ENCODE measurements around the gene NFATC4.
A peak's percentile ranks its signal among the peaks of the same experiment; 100 is the strongest.

NFATC4 gene

DNA sequence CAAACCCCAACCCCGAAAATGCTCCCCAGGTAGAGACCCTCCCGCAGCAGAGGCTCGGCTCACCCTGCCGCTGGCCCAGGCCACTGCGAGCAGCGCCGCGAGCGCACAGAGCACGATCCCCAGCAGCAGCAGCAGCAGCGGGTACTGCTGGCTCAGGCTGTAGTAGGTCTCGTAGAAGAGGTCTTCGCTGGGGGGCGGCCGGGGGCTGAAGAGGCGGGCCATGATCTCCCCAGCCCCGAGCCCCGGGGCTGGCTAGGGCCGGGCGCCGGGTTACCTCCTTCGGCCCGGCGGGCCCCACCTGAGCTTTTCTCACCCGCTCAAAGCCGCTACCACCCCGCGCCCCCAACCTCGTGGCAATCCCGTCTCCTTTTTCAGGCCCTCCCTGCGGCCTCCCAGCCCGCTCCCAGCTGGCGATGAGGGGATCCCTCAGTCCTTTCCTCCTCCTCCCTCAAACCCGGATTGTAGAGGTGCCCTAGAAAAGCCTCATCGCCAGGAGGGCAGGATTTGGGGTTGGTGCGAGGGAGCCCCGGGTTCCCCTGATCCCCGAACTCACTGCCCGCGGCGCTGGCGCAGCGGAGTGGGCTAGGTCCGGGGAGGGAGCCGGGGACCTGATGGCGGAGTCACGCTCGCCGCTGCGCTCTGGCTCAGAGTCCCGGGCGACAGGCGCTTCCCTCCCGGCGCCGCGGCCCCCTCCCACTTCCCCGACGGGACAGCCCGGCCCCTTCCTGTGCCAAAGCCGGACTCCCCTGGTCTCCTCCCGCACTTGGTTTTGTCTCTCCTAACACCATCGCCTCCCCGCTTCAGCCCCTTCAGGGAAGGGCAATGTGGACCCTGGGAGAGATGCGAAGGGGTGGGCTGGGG lies 33.3 kb upstream of the NFATC4 start, which contains the start of gene ADCY4:
TSS of gene ADCY4 (minus strand) at position 641 of the 861 bp plus-strand sequence. CDS start at position 222, 419 bp downstream.
- peaks cover 64% of the 10 kb centered on the region for H3K4me1 Mint-ChIP-seq

GRCh38 chr14:24335461-24336171 lies 32.4 kb upstream of the NFATC4 start:
- no peak for ATAC-seq
- peaks cover 32% of the 10 kb centered on the region for H3K36me3 Mint-ChIP-seq
- no peaks in the 10 kb centered on the region for H3K9me3 Mint-ChIP-seq
- peaks cover 69% of the 10 kb centered on the region for H3K4me1 Mint-ChIP-seq
- peaks cover 36% of the 10 kb centered on the region for H3K27me3 Mint-ChIP-seq
- no peak overlapping the region for H3K4me3 Mint-ChIP-seq
- H3K27ac Mint-ChIP-seq = no peak overlapping the region

More for the DNA sequence above, 33.3 kb upstream of the NFATC4 start, which contains the start of gene ADCY4:
- Mint-ChIP-seq H3K9me3 (no peaks in the 10 kb centered on the region), H3K27ac (no peak within 1 kb of the TSS), H3K36me3 (peaks cover 32% of the 10 kb centered on the region), H3K4me3 (peak within 1 kb of the TSS; percentile 33), H3K27me3 (peaks cover 36% of the 10 kb centered on the region)
- peak; percentile 46 for ATAC-seq

GRCh38 chr14:24337144-24337823 lies 30.7 kb upstream of the NFATC4 start:
- no peak for ATAC-seq
- peaks cover 32% of the 10 kb centered on the region for H3K36me3 Mint-ChIP-seq
- peaks cover 59% of the 10 kb centered on the region for H3K4me1 Mint-ChIP-seq
- no peak overlapping the region for H3K4me3 Mint-ChIP-seq
- H3K27me3 Mint-ChIP-seq = peaks cover 32% of the 10 kb centered on the region
- no peaks in the 10 kb centered on the region for H3K9me3 Mint-ChIP-seq
- H3K27ac Mint-ChIP-seq = no peak overlapping the region

- Mint-ChIP-seq H3K4me1 (peaks cover 54% of the 10 kb centered on the region), H3K4me3 (no peak overlapping the region), H3K9me3 (no peaks in the 10 kb centered on the region), H3K27me3 (peaks cover 27% of the 10 kb centered on the region), H3K36me3 (peaks cover 32% of the 10 kb centered on the region), H3K27ac (no peak overlapping the region)
- no peak for ATAC-seq
These were observed 30.2 kb upstream of the NFATC4 start for GRCh38 chr14:24337824-24338175.

DNA sequence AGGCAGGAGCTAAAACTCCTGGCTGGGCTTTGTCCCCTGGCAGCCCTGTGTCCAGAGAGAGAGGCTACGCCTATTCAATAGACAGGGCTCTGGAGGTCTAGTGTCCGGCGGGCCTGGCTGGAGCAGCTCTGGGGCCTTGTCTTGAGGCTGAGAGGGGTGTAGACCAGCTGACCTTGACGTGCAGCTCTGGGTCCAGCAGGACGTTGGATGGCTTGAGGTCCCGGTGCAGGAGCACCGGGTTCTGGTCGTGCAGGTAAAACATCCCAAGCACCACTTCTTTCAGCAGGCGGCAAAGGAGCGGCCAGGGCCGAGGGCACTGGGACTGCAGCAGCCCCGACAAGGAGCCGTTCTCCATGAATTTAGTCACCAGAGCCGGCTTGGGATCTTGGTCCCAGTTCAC lies 29.1 kb upstream of the NFATC4 start:
- no peak for ATAC-seq
- peaks cover 44% of the 10 kb centered on the region for H3K4me1 Mint-ChIP-seq
- peak overlapping the region; percentile 92 for H3K27ac Mint-ChIP-seq
- peaks cover 17% of the 10 kb centered on the region for H3K27me3 Mint-ChIP-seq
- H3K36me3 Mint-ChIP-seq = peaks cover 32% of the 10 kb centered on the region
- peak overlapping the region; percentile 86 for H3K4me3 Mint-ChIP-seq
- H3K9me3 Mint-ChIP-seq = no peaks in the 10 kb centered on the region

- Mint-ChIP-seq H3K4me1 (peaks cover 37% of the 10 kb centered on the region), H3K9me3 (no peaks in the 10 kb centered on the region), H3K27ac (peak within 1 kb of the TSS; percentile 92), H3K4me3 (peak within 1 kb of the TSS; percentile 86), H3K27me3 (peaks cover 10% of the 10 kb centered on the region), H3K36me3 (peaks cover 32% of the 10 kb centered on the region)
- ATAC-seq = peak; percentile 94
These were observed 28.5 kb upstream of the NFATC4 start, which contains the start of gene RIPK3 for GRCh38 chr14:24339284-24340151. Gene RIPK3 (minus strand): TSS chr14:24339991. CDS start chr14:24339826, 165 bp downstream.

DNA sequence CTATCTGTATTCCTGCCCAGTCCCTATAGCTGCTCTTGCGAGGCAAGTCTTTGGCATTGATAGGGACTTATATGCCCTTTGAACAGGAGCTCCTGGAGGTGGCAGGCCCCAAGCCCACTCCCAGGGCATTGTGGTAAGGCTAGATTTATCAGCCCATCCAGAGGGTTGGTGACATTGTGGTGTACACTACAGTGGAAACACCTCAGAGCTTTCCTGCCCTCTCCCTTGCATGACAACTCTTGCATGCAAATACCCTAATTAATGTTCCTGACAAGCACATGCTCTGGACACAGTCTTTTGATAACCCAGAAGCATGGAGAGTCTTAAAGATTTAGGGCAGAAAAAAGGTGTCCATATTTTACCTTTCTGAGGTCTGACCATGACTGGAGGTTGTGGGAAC lies 27.4 kb upstream of the NFATC4 start:
- Mint-ChIP-seq H3K4me3 (no peak overlapping the region), H3K36me3 (peaks cover 26% of the 10 kb centered on the region), H3K9me3 (no peaks in the 10 kb centered on the region), H3K4me1 (peaks cover 28% of the 10 kb centered on the region), H3K27me3 (peaks cover 10% of the 10 kb centered on the region), H3K27ac (no peak overlapping the region)
- no peak for ATAC-seq

GRCh38 chr14:24342889-24343288 lies 25.1 kb upstream of the NFATC4 start:
- Mint-ChIP-seq H3K36me3 (peaks cover 5% of the 10 kb centered on the region), H3K27ac (no peak overlapping the region), H3K4me3 (no peak overlapping the region), H3K27me3 (peaks cover 27% of the 10 kb centered on the region), H3K4me1 (peaks cover 25% of the 10 kb centered on the region), H3K9me3 (no peaks in the 10 kb centered on the region)
- ATAC-seq = no peak

GRCh38 chr14:24343795-24344660 lies 24.0 kb upstream of the NFATC4 start:
- Mint-ChIP-seq H3K4me1 (peaks cover 14% of the 10 kb centered on the region), H3K27ac (no peak overlapping the region)

GRCh38 chr14:24347134-24347533 lies 20.9 kb upstream of the NFATC4 start:
- Mint-ChIP-seq H3K4me1 (no peaks in the 10 kb centered on the region), H3K9me3 (no peaks in the 10 kb centered on the region), H3K27ac (no peak overlapping the region), H3K4me3 (no peak overlapping the region), H3K36me3 (no peaks in the 10 kb centered on the region), H3K27me3 (peaks cover 57% of the 10 kb centered on the region)
- no peak for ATAC-seq

More at GRCh38 chr14:24343795-24344660, 24.0 kb upstream of the NFATC4 start:
- Mint-ChIP-seq H3K4me3 (no peak overlapping the region), H3K9me3 (no peaks in the 10 kb centered on the region), H3K27me3 (peaks cover 29% of the 10 kb centered on the region), H3K36me3 (no peaks in the 10 kb centered on the region)
- no peak for ATAC-seq

DNA sequence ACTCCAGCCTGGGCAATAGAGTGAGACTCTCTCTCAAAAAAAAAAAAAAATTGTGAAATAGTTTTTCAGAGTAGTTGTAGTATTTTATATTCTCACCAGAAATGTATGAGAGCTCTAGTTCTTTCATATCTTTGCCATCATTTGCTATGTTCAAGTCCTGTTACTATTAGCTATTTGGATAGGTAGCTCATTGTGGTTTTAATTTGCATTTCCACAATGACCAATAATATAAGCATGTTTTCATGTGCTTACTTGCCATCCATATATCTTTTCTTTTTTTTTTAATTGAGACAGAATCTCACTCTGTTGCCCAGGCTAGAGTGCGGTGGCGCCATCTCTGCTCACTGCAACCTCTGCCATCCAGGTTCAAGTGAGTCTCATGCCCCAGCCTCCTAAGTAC lies 19.8 kb upstream of the NFATC4 start:
- Mint-ChIP-seq H3K27ac (no peak overlapping the region), H3K9me3 (no peaks in the 10 kb centered on the region), H3K27me3 (peaks cover 67% of the 10 kb centered on the region), H3K4me1 (no peaks in the 10 kb centered on the region), H3K36me3 (no peaks in the 10 kb centered on the region), H3K4me3 (no peak overlapping the region)
- ATAC-seq = no peak

DNA sequence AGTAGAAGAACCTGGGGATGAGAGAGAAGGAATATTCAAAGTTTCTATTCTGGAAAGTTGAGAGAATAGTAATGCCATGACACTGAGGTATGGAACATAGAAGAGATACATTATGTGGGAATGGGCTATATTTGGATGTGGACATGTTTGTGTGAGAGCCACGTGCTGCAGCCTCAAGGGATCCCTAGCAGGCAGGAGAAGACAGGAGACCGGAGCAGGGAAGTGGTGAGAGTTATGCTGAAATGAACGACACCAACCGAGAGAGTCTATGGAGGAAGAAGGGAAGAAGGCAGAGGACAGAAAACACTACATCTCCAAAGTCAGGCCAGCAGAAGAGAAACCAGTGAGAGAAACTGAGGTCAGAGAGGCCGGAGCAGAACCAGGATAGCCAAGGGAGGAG lies 18.2 kb upstream of the NFATC4 start:
- peaks cover 5% of the 10 kb centered on the region for H3K4me1 Mint-ChIP-seq
- no peak overlapping the region for H3K27ac Mint-ChIP-seq
- H3K27me3 Mint-ChIP-seq = peaks cover 80% of the 10 kb centered on the region
- no peak for ATAC-seq
- H3K36me3 Mint-ChIP-seq = no peaks in the 10 kb centered on the region
- no peak overlapping the region for H3K4me3 Mint-ChIP-seq
- H3K9me3 Mint-ChIP-seq = no peaks in the 10 kb centered on the region

DNA sequence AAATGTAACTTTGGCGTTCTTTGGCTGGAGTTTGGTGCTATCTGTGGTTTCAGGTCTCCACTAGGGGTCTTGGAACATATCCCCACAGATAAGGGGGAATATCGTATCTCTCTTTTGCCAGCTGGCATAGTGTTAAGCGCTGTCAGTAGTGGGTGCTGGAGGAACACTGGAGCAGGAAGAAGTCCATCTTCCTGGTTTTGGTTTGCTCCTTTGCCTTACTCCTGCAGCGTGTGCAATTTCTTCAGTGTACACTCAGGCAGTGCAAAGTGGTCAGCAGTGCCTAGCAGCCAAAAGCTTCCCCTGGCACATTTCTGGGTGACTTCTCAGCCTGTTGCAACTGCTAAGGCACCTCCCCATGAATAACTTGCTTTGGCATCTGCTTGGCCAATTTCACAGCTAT lies 16.5 kb upstream of the NFATC4 start:
- Mint-ChIP-seq H3K27ac (no peak overlapping the region), H3K4me1 (peaks cover 5% of the 10 kb centered on the region), H3K9me3 (no peaks in the 10 kb centered on the region), H3K4me3 (no peak overlapping the region), H3K36me3 (no peaks in the 10 kb centered on the region), H3K27me3 (peaks cover 63% of the 10 kb centered on the region)
- no peak for ATAC-seq

Data from stimulated activated memory B cell treated with anti-CD40 and anti-IgM and Interleukin-4, amounts not matched to agents 10 μg/mL and 1 μg/mL and 100 μg/mL, for 72 hours (primary cell).